Caco-2 (cell line): ENCODE data around the gene VPS54. TPM values are rescaled to one million over a fixed set of nuclear protein-coding genes. Genes with fewer than 3 reads are reported as not detected.

Experiments used
- BruUV-seq: library from RNA; stranded (reverse); fragments of 400-500 nt; replicated peaks from 2 replicates; lab custom pipeline; 2021; lab: Mats Ljungman, UMichigan
- CTCF ChIA-PET: fragments of 300-600 bp; sonication (Branson Sonifier 250); formaldehyde crosslinking; loops from one replicate; lab custom pipeline; 2022; ENCODE audit warnings: antibody characterized with exemption; lab: Charles Lee
- POLR2A ChIA-PET: fragments of 300-600 bp; sonication (Branson Sonifier 250); formaldehyde crosslinking; loops from one replicate; lab custom pipeline; 2022; ENCODE audit warnings: antibody characterized with exemption; lab: Charles Lee
- DNase-seq, 2 experiments: peaks; one replicate each; pipeline versions ENCODE4 v3.0.0 to v3.0.0-alpha.2; 2020 to 2022
- H3K27me3 ChIP-seq: replicated peaks from 2 replicates; pipeline ENCODE4 v1.6.0; 2011; ENCODE audit warnings: low read length; ENCODE audit not compliant: control insufficient read depth, insufficient read depth
- H3K36me3 ChIP-seq: 2 replicates; pipeline ENCODE4 v1.5.1; 2011; ENCODE audit warnings: low read length; ENCODE audit not compliant: control insufficient read depth, insufficient read depth
- H3K4me1 ChIP-seq: fragments of 250-450 bp; sonication (Bioruptor Pico); 2 replicates; pipeline ENCODE4 v1.5.1; 2020; ENCODE audit warnings: mild to moderate bottlenecking
- H3K4me3 ChIP-seq: 2 replicates; pipeline ENCODE4 v1.5.1; 2011; ENCODE audit warnings: low read depth, mild to moderate bottlenecking, control low read depth, low read length
- H3K9me3 ChIP-seq: fragments of 250-450 bp; sonication (Bioruptor Pico); 2 replicates; pipeline ENCODE4 v1.5.1; 2020; ENCODE audit warnings: mild to moderate bottlenecking, moderate library complexity
- H3K27ac Mint-ChIP-seq: one replicate; pipeline ENCODE4 v1.8.0; 2022; ENCODE audit warnings: mixed read lengths; ENCODE audit not compliant: unreplicated experiment
- H3K27me3 Mint-ChIP-seq: one replicate; pipeline ENCODE4 v1.8.0; 2022; ENCODE audit warnings: mixed read lengths; ENCODE audit not compliant: insufficient read depth, unreplicated experiment
- H3K36me3 Mint-ChIP-seq: one replicate; pipeline ENCODE4 v1.8.0; 2022; ENCODE audit warnings: mild to moderate bottlenecking, mixed read lengths; ENCODE audit not compliant: insufficient read depth, unreplicated experiment
- H3K4me1 Mint-ChIP-seq: one replicate; pipeline ENCODE4 v1.8.0; 2022; ENCODE audit warnings: low read depth, mixed read lengths; ENCODE audit not compliant: unreplicated experiment
- H3K4me3 Mint-ChIP-seq: one replicate; pipeline ENCODE4 v1.8.0; 2022; ENCODE audit warnings: mild to moderate bottlenecking, moderate library complexity, mixed read lengths; ENCODE audit not compliant: unreplicated experiment
- H3K9me3 Mint-ChIP-seq: one replicate; pipeline ENCODE4 v1.8.0; 2022; ENCODE audit warnings: mixed read lengths; ENCODE audit not compliant: unreplicated experiment
- CTCF ChIP-seq, 2 experiments: fragments of 200-600 bp in 1 of 2; IDR thresholded peaks; 1 replicate in 1 of 2; 2 replicates in 1 of 2; pipeline versions ENCODE4 v1.5.1 to v1.8.0; 2011 to 2022; ENCODE audit warnings: antibody characterized with exemption in 1 of 2, control low read depth in 1 of 2, inconsistent platforms in 1 of 2, low read depth in 1 of 2, low read length in 1 of 2, mild to moderate bottlenecking in 1 of 2, moderate library complexity in 1 of 2; ENCODE audit not compliant: insufficient read depth in 1 of 2, severe bottlenecking in 1 of 2, unreplicated experiment in 1 of 2
- intact Hi-C: fragments of 100-400 bp; cut with micrococcal nuclease; formaldehyde crosslinking; loops from one replicate; pipeline ENCODE4 v1.10.0; 2022; ENCODE audit not compliant: unreplicated experiment
- total RNA-seq: library from RNA; stranded (reverse); gene quantifications from 2 replicates; pipeline ENCODE4 v1.2.3, GENCODE V29; 2022

VPS54 gene
- total RNA-seq, 1 experiment from 2014 or later: 28.5 TPM

- H3K9me3 ChIP-seq: no peaks in the 10 kb centered on the region
- intact Hi-C loops: no loop called here
- TF ChIP-seq CTCF (IDR thresholded peaks at IDR 0.05; ENCODE audit: insufficient read depth in 1 of 2, low read depth in 1 of 2, low read length in 1 of 2, severe bottlenecking in 1 of 2, unreplicated experiment in 1 of 2): no peak
- H3K4me3 Mint-ChIP-seq: no peak overlapping the region
- no peaks in the 10 kb centered on the region for H3K36me3 Mint-ChIP-seq
- peaks cover 21% of the 10 kb centered on the region for H3K4me1 Mint-ChIP-seq
- no peak overlapping the region for H3K4me3 ChIP-seq
- H3K36me3 ChIP-seq: no peaks in the 10 kb centered on the region
- POLR2A ChIA-PET: no interaction called here
- H3K4me1 ChIP-seq: peaks cover 19% of the 10 kb centered on the region
- CTCF ChIA-PET: no interaction called here
- BruUV-seq: no TSS peak
- no peaks in the 10 kb centered on the region for H3K27me3 ChIP-seq
- H3K27me3 Mint-ChIP-seq: no peaks in the 10 kb centered on the region
- DNase-seq: no peak
- peaks cover 1% of the 10 kb centered on the region for H3K9me3 Mint-ChIP-seq
- no peak overlapping the region for H3K27ac Mint-ChIP-seq
Observed at GRCh38 chr2:64029116-64029665, 10.0 kb upstream of the VPS54 start.

GRCh38 chr2:64025741-64026140 is 6.5 kb upstream of the VPS54 start:
- ChIA-PET POLR2A (no interaction called here), CTCF (no interaction called here)
- Mint-ChIP-seq H3K4me1 (peaks cover 8% of the 10 kb centered on the region), H3K27me3 (no peaks in the 10 kb centered on the region), H3K4me3 (no peak overlapping the region), H3K27ac (no peak overlapping the region), H3K36me3 (no peaks in the 10 kb centered on the region), H3K9me3 (no peaks in the 10 kb centered on the region)
- no peak for DNase-seq
- no TSS peak for BruUV-seq
- Histone ChIP-seq H3K9me3 (no peaks in the 10 kb centered on the region), H3K4me1 (peaks cover 24% of the 10 kb centered on the region), H3K36me3 (no peaks in the 10 kb centered on the region), H3K27me3 (no peaks in the 10 kb centered on the region), H3K4me3 (no peak overlapping the region)
- intact Hi-C loops: no loop called here
- TF ChIP-seq CTCF (IDR thresholded peaks at IDR 0.05; ENCODE audit: insufficient read depth in 1 of 2, low read depth in 1 of 2, low read length in 1 of 2, severe bottlenecking in 1 of 2, unreplicated experiment in 1 of 2): no peak

- ChIA-PET CTCF (no interaction called here), POLR2A (no interaction called here)
- BruUV-seq: no TSS peak
- no peaks in the 10 kb centered on the region for H3K27me3 Mint-ChIP-seq
- Histone ChIP-seq H3K4me3 (no peak overlapping the region), H3K9me3 (no peaks in the 10 kb centered on the region), H3K36me3 (no peaks in the 10 kb centered on the region), H3K4me1 (peaks cover 33% of the 10 kb centered on the region), H3K27me3 (no peaks in the 10 kb centered on the region)
- H3K4me3 Mint-ChIP-seq: no peak overlapping the region
- no peak for TF ChIP-seq CTCF (IDR thresholded peaks at IDR 0.05; ENCODE audit: insufficient read depth in 1 of 2, low read depth in 1 of 2, low read length in 1 of 2, severe bottlenecking in 1 of 2, unreplicated experiment in 1 of 2)
- H3K4me1 Mint-ChIP-seq: peaks cover 8% of the 10 kb centered on the region
- DNase-seq: no peak
- no peak overlapping the region for H3K27ac Mint-ChIP-seq
- no peaks in the 10 kb centered on the region for H3K9me3 Mint-ChIP-seq
- intact Hi-C loops: no loop called here
- H3K36me3 Mint-ChIP-seq: peaks cover 6% of the 10 kb centered on the region
Observed at GRCh38 chr2:64024259-64024949, 5.2 kb upstream of the VPS54 start.
